KG1 (cell line): Measurements from ENCODE around the gene GABBR1.

ENCODE experiments used
- DNase-seq: peaks from one replicate; lab custom pipeline; 2025; lab: John Stamatoyannopoulos, UW

GABBR1 gene

GRCh38 chr6:29620630-29621029 is 12.4 kb downstream of the GABBR1 start:
- no peak for DNase-seq

- DNase-seq, result no peak
Observed at GRCh38 chr6:29619578-29620160, 13.3 kb downstream of the GABBR1 start.

GRCh38 chr6:29617782-29618554 is 15.0 kb downstream of the GABBR1 start:
- no peak for DNase-seq

- no peak for DNase-seq
Observed at GRCh38 chr6:29611426-29611825, 21.6 kb downstream of the GABBR1 start.

- no peak for DNase-seq
Observed at GRCh38 chr6:29610540-29610939, 22.4 kb downstream of the GABBR1 start.

GRCh38 chr6:29608131-29608530 is 24.9 kb downstream of the GABBR1 start:
- DNase-seq, result no peak

- DNase-seq, result no peak
Observed at GRCh38 chr6:29603930-29604329, 29.1 kb downstream of the GABBR1 start.

- no peak for DNase-seq
Observed at GRCh38 chr6:29603456-29603855, 29.5 kb downstream of the GABBR1 start.

GRCh38 chr6:29602564-29603361 is 30.2 kb downstream of the GABBR1 start:
- DNase-seq, result no peak

- no peak for DNase-seq
Observed at GRCh38 chr6:29598172-29598747, 34.7 kb downstream of the GABBR1 start.

- no peak for DNase-seq
Observed at GRCh38 chr6:29597184-29597583, 35.8 kb downstream of the GABBR1 start.

GRCh38 chr6:29596381-29596900 is 36.5 kb downstream of the GABBR1 start:
- no peak for DNase-seq

GRCh38 chr6:29593199-29593855 is 39.7 kb downstream of the GABBR1 start:
- no peak for DNase-seq

- DNase-seq, result no peak
Observed at GRCh38 chr6:29591677-29592076, 41.3 kb downstream of the GABBR1 start.

GRCh38 chr6:29590218-29590808 is 42.7 kb downstream of the GABBR1 start:
- no peak for DNase-seq

GRCh38 chr6:29589423-29590048 is 43.4 kb downstream of the GABBR1 start:
- DNase-seq, result peak; percentile 4

- DNase-seq, result no peak
Observed at GRCh38 chr6:29584821-29585220, 48.2 kb downstream of the GABBR1 start, which contains the start of gene OR2H2. TSS of gene OR2H2 (plus strand) at chr6:29585121. CDS start at chr6:29587945, 2,824 bp downstream.

GRCh38 chr6:29577544-29577943 is 55.4 kb downstream of the GABBR1 start:
- no peak for DNase-seq

- no peak for DNase-seq
Observed at GRCh38 chr6:29576056-29576455, 56.9 kb downstream of the GABBR1 start.

- no peak for DNase-seq
Observed at GRCh38 chr6:29567991-29568390, 65.0 kb downstream of the GABBR1 start.

- no peak for DNase-seq
Observed at GRCh38 chr6:29567541-29567940, 65.4 kb downstream of the GABBR1 start.
